Measurements from ENCODE around the gene SPATA9. TPM values are rescaled to one million over a fixed set of nuclear protein-coding genes. Genes with fewer than 3 reads are reported as not detected.
A peak's percentile ranks its signal among the peaks of the same experiment; 100 is the strongest.

Gene SPATA9
- total RNA-seq, 2 donors from 2014 or later: 0.30 TPM; not detected in 1

- no peaks in the 10 kb centered on the region for H3K36me3 ChIP-seq
- H3K4me3 ChIP-seq: no peak overlapping the region
- no peaks in the 10 kb centered on the region for H3K27me3 ChIP-seq
- H3K27ac ChIP-seq: peak overlapping the region; percentile 45 to 75
- no peak for TF ChIP-seq CTCF (IDR thresholded peaks at IDR 0.05)
- H3K9me3 ChIP-seq: no peaks in the 10 kb centered on the region
- no peak for DNase-seq (ENCODE audit: low spot score)
- peaks cover 0 to 16% of the 10 kb centered on the region in 2 donors for H3K4me1 ChIP-seq
Measured at GRCh38 chr5:95670568-95670967, 12.2 kb downstream of the SPATA9 start.

GRCh38 chr5:95669985-95670384, 12.8 kb downstream of the SPATA9 start:
- Histone ChIP-seq H3K27ac (peak overlapping the region; percentile 45 to 75), H3K4me3 (no peak overlapping the region), H3K4me1 (peaks cover 0 to 16% of the 10 kb centered on the region in 2 donors), H3K36me3 (no peaks in the 10 kb centered on the region), H3K27me3 (no peaks in the 10 kb centered on the region), H3K9me3 (no peaks in the 10 kb centered on the region)
- TF ChIP-seq CTCF (IDR thresholded peaks at IDR 0.05): no peak
- no peak for DNase-seq (ENCODE audit: low spot score)

GRCh38 chr5:95669540-95669939, 13.3 kb downstream of the SPATA9 start:
- no peak overlapping the region for H3K4me3 ChIP-seq
- peak; percentile 87 for DNase-seq (ENCODE audit: low spot score)
- TF ChIP-seq CTCF (IDR thresholded peaks at IDR 0.05): no peak
- no peaks in the 10 kb centered on the region for H3K9me3 ChIP-seq
- H3K27me3 ChIP-seq: no peaks in the 10 kb centered on the region
- H3K4me1 ChIP-seq: peaks cover 0 to 16% of the 10 kb centered on the region in 2 donors
- H3K36me3 ChIP-seq: no peaks in the 10 kb centered on the region
- H3K27ac ChIP-seq: peak overlapping the region; percentile 45 to 75

- Histone ChIP-seq H3K27ac (peak overlapping the region; percentile 45 to 75), H3K4me3 (no peak overlapping the region), H3K27me3 (no peaks in the 10 kb centered on the region), H3K36me3 (no peaks in the 10 kb centered on the region), H3K4me1 (peaks cover 0 to 16% of the 10 kb centered on the region in 2 donors), H3K9me3 (no peaks in the 10 kb centered on the region)
- TF ChIP-seq CTCF (IDR thresholded peaks at IDR 0.05): no peak
- no peak for DNase-seq (ENCODE audit: low spot score)
Measured at GRCh38 chr5:95668728-95669127, 14.1 kb downstream of the SPATA9 start.

- H3K27ac ChIP-seq: no peak overlapping the region
- no peak overlapping the region for H3K4me3 ChIP-seq
- no peaks in the 10 kb centered on the region for H3K27me3 ChIP-seq
- DNase-seq (ENCODE audit: low spot score): no peak
- H3K9me3 ChIP-seq: no peaks in the 10 kb centered on the region
- H3K4me1 ChIP-seq: peaks cover 0 to 16% of the 10 kb centered on the region in 2 donors
- no peaks in the 10 kb centered on the region for H3K36me3 ChIP-seq
- no peak for TF ChIP-seq CTCF (IDR thresholded peaks at IDR 0.05)
Measured at GRCh38 chr5:95668216-95668615, 14.6 kb downstream of the SPATA9 start.

GRCh38 chr5:95667678-95668077, 15.1 kb downstream of the SPATA9 start:
- Histone ChIP-seq H3K27ac (no peak overlapping the region), H3K36me3 (no peaks in the 10 kb centered on the region), H3K9me3 (no peaks in the 10 kb centered on the region), H3K4me3 (no peak overlapping the region), H3K4me1 (peaks cover 0 to 16% of the 10 kb centered on the region in 2 donors), H3K27me3 (no peaks in the 10 kb centered on the region)
- TF ChIP-seq CTCF (IDR thresholded peaks at IDR 0.05): no peak
- DNase-seq (ENCODE audit: low spot score): no peak
